Thyroid gland (tissue), 4 donors: Measurements from ENCODE around the gene ATF6. TPM values are rescaled to one million over a fixed set of nuclear protein-coding genes. Genes with fewer than 3 reads are reported as not detected.

ENCODE experiments used
- DNase-seq, 2 donors: peaks; one replicate each; pipeline ENCODE4 v3.0.0-alpha.2; 2019
- H3K27ac ChIP-seq, 3 donors: fragments of 200-600 bp; sonication (generic); 1 replicate in 2 of 3; 2 replicates in 1 of 3; pipeline ENCODE4 v1.5.1; 2016 to 2019; ENCODE audit warnings: mild to moderate bottlenecking in 1 of 3, moderate library complexity in 1 of 3
- H3K27me3 ChIP-seq: fragments of 200-600 bp; sonication (generic); one replicate; pipeline ENCODE4 v1.5.1; 2019
- H3K36me3 ChIP-seq, 2 donors: fragments of 200-600 bp; sonication (generic); one replicate each; pipeline ENCODE4 v1.5.1; 2016 to 2019
- H3K4me1 ChIP-seq, 2 donors: fragments of 200-600 bp; sonication (generic); one replicate each; pipeline ENCODE4 v1.5.1; 2017 to 2019
- H3K4me3 ChIP-seq, 3 donors: fragments of 200-600 bp; sonication (generic); replicated peaks in 1 of 3; 1 replicate in 2 of 3; 2 replicates in 1 of 3; pipeline ENCODE4 v1.5.1; 2016; ENCODE audit warnings: mild to moderate bottlenecking in 1 of 3
- H3K9me3 ChIP-seq: fragments of 200-600 bp; sonication (generic); one replicate; pipeline ENCODE4 v1.5.1; 2017
- POLR2A ChIP-seq, 2 donors: fragments of 450-650 bp; IDR thresholded peaks; one replicate each; pipeline ENCODE4 v1.6.1; 2017; ENCODE audit warnings: antibody characterized with exemption in 2 of 2, mild to moderate bottlenecking in 2 of 2, moderate library complexity in 1 of 2
- WGBS, 2 donors: methylation state at CpG; one replicate each; pipeline ENCODE4 v1.1.5; 2017; 5-methylcytosine and 5-hydroxymethylcytosine counted together
- intact Hi-C: fragments of 100-400 bp; cut with DNase I; formaldehyde crosslinking; loops from one replicate; pipeline ENCODE4 v1.15.1; 2023
- total RNA-seq, 4 donors: library from RNA; depleted of rRNA; stranded (reverse); fragments of >200 nt; gene quantifications; one replicate each; pipeline ENCODE4 v1.2.3, GENCODE V29; 2016
- TF ChIP-seq, protein P1 (sequence below), 6 experiments: fragments of 200-600 bp in 3 of 6; fragments of 450-650 bp in 3 of 6; sonication (generic) in 3 of 6; IDR thresholded peaks; one replicate each; pipeline ENCODE4 v1.5.1; 2016 to 2019; ENCODE audit warnings: antibody characterized with exemption in 6 of 6, mild to moderate bottlenecking in 2 of 6, inconsistent platforms in 1 of 6, moderate library complexity in 1 of 6

Gene ATF6
- total RNA-seq, 4 donors from 2014 or later: 35.8 to 45.6 (median 38.7) TPM

GRCh38 chr1:161790587-161791317 lies 24.6 kb downstream of the ATF6 start:
- 91 to 93% methylated on average over 4 of the region's 4 CpGs for WGBS, 2 donors
- H3K36me3 ChIP-seq: peaks cover 10 to 31% of the 10 kb centered on the region in 2 donors
- intact Hi-C loops: loop anchor here (5.0 kb wide), 1 partner anchor 242 kb away; no protein-coding TSS in a partner anchor

GRCh38 chr1:161791904-161792655 lies 26.0 kb downstream of the ATF6 start:
- WGBS, 2 donors: 93 to 95% methylated on average over 5 of the region's 5 CpGs
- intact Hi-C loops: loop anchor here (5.0 kb wide), 1 partner anchor 240 kb away; no protein-coding TSS in a partner anchor
- Histone ChIP-seq H3K4me1 (no peaks in the 10 kb centered on the region), H3K9me3 (no peaks in the 10 kb centered on the region), H3K27ac (no peak overlapping the region), H3K36me3 (peaks cover 5 to 22% of the 10 kb centered on the region in 2 donors), H3K4me3 (no peak overlapping the region), H3K27me3 (no peaks in the 10 kb centered on the region)
- TF ChIP-seq, protein P1, sequence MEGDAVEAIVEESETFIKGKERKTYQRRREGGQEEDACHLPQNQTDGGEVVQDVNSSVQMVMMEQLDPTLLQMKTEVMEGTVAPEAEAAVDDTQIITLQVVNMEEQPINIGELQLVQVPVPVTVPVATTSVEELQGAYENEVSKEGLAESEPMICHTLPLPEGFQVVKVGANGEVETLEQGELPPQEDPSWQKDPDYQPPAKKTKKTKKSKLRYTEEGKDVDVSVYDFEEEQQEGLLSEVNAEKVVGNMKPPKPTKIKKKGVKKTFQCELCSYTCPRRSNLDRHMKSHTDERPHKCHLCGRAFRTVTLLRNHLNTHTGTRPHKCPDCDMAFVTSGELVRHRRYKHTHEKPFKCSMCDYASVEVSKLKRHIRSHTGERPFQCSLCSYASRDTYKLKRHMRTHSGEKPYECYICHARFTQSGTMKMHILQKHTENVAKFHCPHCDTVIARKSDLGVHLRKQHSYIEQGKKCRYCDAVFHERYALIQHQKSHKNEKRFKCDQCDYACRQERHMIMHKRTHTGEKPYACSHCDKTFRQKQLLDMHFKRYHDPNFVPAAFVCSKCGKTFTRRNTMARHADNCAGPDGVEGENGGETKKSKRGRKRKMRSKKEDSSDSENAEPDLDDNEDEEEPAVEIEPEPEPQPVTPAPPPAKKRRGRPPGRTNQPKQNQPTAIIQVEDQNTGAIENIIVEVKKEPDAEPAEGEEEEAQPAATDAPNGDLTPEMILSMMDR (IDR thresholded peaks at IDR 0.05): no peak
- TF ChIP-seq POLR2A (IDR thresholded peaks at IDR 0.05): no peak
- no peak for DNase-seq

More at GRCh38 chr1:161790587-161791317, 24.6 kb downstream of the ATF6 start:
- no peaks in the 10 kb centered on the region for H3K4me1 ChIP-seq
- H3K27me3 ChIP-seq: no peaks in the 10 kb centered on the region
- no peaks in the 10 kb centered on the region for H3K9me3 ChIP-seq
- no peak overlapping the region for H3K27ac ChIP-seq
- H3K4me3 ChIP-seq: no peak overlapping the region
- TF ChIP-seq, protein P1 (IDR thresholded peaks at IDR 0.05): no peak
- no peak for TF ChIP-seq POLR2A (IDR thresholded peaks at IDR 0.05)
- no peak for DNase-seq

GRCh38 chr1:161792740-161793139 lies 26.6 kb downstream of the ATF6 start:
- intact Hi-C loops: loop anchor here (5.0 kb wide), 1 partner anchor 240 kb away; no protein-coding TSS in a partner anchor
- DNase-seq: no peak
- Histone ChIP-seq H3K4me1 (no peaks in the 10 kb centered on the region), H3K36me3 (peaks cover 5 to 19% of the 10 kb centered on the region in 2 donors), H3K27me3 (no peaks in the 10 kb centered on the region), H3K27ac (no peak overlapping the region), H3K9me3 (no peaks in the 10 kb centered on the region), H3K4me3 (no peak overlapping the region)
- 47 to 53% methylated on average over 3 of the region's 3 CpGs for WGBS, 2 donors
- no peak for TF ChIP-seq POLR2A (IDR thresholded peaks at IDR 0.05)
- TF ChIP-seq, protein P1 (IDR thresholded peaks at IDR 0.05): peak in 4 of 6 experiments; percentile 34 to 77 (median 62)

DNA sequence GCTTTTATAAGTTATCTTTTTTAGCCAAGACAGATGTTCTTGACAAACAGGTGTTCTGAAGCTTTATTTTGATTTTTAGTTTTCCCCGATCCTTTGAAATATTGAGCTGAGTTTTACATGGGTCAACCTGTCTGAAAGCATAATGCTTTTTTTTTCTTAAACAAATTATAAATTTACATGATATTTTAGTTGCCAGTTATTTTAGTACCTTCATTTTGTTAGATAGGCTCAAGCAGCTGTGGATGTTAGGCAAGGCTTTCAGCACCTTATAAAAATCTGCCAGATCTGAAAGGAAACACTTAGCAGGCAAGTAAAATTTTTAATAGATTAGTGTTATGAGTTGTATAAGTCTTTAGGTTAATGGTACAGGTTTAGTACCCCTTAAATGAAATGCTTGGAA lies 33.7 kb downstream of the ATF6 start:
- Histone ChIP-seq H3K9me3 (no peaks in the 10 kb centered on the region), H3K4me1 (no peaks in the 10 kb centered on the region), H3K27me3 (no peaks in the 10 kb centered on the region), H3K27ac (no peak overlapping the region), H3K36me3 (peaks cover 4 to 12% of the 10 kb centered on the region in 2 donors), H3K4me3 (no peak overlapping the region)
- intact Hi-C loops: no loop called here
- DNase-seq: no peak
- WGBS, 2 donors: 97 to 100% methylated on average over 1 of the region's 1 CpG
- TF ChIP-seq, protein P1 (IDR thresholded peaks at IDR 0.05): no peak
- TF ChIP-seq POLR2A (IDR thresholded peaks at IDR 0.05): no peak
